NB4 (cell line): ENCODE measurements around the gene TMED6.

Experiments used
- DNase-seq: peaks from one replicate; pipeline ENCODE4 v3.0.0; 2010; ENCODE audit warnings: low read depth
- H3K4me3 ChIP-seq: one replicate; pipeline ENCODE4 v1.5.1; 2011; ENCODE audit warnings: mild to moderate bottlenecking, low read depth, low read length, moderate library complexity
- MYC ChIP-seq: IDR thresholded peaks from 2 replicates; pipeline ENCODE4 v1.6.1; 2011; ENCODE audit warnings: low read depth, low read length
- POLR2A ChIP-seq: IDR thresholded peaks from 2 replicates; pipeline ENCODE4 v1.6.1; 2011; ENCODE audit warnings: mild to moderate bottlenecking; ENCODE audit not compliant: insufficient read length; ENCODE audit errors: extremely low read depth
- TF ChIP-seq, protein P1 (sequence below): IDR thresholded peaks from one replicate; pipeline ENCODE4 v1.5.1; 2012; ENCODE audit warnings: low read depth, low read length
- TF ChIP-seq, protein P2 (sequence below): IDR thresholded peaks from 2 replicates; pipeline ENCODE4 v1.6.1; 2011; ENCODE audit warnings: low read depth, low read length

TMED6 gene

DNA sequence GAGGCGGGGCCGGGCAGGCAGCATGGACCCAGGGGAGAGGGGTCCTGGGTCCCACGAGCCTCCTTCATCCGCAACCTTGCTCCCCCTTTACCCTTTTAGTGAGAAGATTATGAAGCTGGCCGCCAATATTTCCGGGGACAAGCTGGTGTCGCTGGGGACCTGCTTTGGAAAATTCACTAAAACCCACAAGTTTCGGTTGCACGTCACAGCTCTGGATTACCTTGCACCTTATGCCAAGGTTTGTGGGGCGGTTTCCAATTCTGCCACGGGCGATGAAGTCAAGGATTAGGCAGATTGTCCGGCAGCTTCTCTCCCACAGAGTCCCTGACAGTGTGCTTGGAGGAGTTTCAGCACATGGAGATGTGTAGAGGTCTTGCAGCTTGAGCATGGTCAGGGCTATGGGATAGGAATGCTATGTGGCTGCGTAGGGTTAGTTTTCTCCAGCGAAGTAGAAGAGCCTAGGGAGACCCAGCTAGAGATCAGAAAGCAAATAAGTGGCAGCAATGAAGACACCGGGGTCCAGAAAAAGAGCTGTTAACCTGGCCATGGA is 11.4 kb downstream of the TMED6 start:
- peak overlapping the region; percentile 98 for H3K4me3 ChIP-seq
- DNase-seq = no peak
- TF ChIP-seq, protein P1, sequence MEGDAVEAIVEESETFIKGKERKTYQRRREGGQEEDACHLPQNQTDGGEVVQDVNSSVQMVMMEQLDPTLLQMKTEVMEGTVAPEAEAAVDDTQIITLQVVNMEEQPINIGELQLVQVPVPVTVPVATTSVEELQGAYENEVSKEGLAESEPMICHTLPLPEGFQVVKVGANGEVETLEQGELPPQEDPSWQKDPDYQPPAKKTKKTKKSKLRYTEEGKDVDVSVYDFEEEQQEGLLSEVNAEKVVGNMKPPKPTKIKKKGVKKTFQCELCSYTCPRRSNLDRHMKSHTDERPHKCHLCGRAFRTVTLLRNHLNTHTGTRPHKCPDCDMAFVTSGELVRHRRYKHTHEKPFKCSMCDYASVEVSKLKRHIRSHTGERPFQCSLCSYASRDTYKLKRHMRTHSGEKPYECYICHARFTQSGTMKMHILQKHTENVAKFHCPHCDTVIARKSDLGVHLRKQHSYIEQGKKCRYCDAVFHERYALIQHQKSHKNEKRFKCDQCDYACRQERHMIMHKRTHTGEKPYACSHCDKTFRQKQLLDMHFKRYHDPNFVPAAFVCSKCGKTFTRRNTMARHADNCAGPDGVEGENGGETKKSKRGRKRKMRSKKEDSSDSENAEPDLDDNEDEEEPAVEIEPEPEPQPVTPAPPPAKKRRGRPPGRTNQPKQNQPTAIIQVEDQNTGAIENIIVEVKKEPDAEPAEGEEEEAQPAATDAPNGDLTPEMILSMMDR = no peak
- TF ChIP-seq MYC (no peak), POLR2A (no peak)
- TF ChIP-seq, protein P2, sequence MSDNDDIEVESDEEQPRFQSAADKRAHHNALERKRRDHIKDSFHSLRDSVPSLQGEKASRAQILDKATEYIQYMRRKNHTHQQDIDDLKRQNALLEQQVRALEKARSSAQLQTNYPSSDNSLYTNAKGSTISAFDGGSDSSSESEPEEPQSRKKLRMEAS = no peak

DNA sequence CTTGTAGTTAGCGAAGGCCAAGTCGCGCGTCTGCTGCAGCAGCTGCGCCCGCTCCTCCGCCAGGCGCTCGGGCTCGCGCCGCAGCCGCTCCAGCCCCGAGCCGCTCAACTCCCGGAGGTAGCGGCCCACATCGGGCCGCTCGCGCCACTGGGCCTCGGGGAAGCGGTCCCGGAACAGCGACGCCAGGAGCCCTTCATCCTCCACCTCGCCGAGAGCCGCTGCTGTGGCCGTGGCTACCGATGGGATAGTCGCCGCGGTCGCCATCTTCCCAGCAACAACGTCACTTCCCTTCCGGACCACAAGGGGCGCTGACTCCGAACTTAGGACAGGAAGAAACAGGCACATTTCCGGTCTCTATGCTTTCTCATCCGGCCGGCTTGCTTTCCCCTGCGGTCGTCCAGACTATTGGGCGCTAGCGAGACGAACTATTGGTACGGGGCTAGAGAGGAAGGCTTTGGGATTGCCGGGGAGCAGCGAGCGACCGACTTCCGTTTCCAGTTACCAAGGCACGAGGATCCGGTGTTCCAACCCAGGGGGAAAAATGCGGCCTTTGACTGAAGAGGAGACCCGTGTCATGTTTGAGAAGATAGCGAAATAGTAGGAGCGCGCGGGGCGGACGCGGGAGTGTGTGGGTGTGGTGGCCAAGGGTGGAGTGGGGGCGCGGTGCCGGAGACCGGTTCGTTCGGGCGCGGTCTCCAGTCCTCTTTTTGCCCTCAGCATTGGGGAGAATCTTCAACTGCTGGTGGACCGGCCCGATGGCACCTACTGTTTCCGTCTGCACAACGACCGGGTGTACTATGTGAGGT is 12.1 kb downstream of the TMED6 start, which contains the start of the genes COG8 and NIP7:
Gene COG8 (minus strand): TSS at position 276 of the 806 bp plus-strand sequence. CDS start 12 bp downstream, at position 264.
Gene NIP7 (plus strand): TSS at position 484 of the 806 bp plus-strand sequence. CDS start 58 bp downstream, at position 542.
- peak; percentile 73 for TF ChIP-seq POLR2A
- TF ChIP-seq, protein P2 = peak; percentile 94
- peak; percentile 98 for TF ChIP-seq MYC
- TF ChIP-seq, protein P1 = peak; percentile 62

DNA sequence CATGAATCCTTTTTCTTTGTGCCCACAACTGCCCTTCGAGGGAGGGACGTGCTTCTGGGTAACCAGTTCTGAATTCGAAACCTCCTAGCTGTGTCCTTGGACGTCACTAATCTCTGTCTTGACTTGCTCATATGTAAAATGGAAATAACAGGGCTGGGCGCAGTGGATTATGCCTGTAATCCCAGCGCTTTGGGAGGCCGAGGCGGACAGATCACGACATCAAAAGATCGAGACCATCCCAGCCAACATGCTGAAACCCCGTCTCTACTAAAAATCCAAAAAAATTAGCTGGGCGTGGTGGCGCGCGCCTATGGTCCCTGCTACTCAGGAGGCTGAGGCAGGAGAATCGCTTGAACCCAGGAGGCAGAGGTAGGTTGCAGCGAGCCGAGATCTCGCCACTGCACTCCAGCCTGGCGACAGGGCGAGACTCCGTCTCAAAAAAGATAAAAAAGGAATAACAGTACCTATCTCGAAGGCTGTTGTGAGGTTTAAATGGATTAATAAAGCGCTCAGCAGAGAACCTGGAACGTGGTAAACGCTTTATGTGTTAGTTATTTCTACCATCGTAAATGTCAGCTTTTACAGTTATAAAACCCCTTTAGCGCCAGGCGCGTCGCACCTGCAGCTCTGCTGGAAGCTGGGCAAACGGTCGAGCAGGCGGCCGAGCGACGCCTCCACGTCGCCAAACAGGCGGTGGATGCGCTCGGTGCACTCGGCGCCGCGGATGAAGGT is 12.9 kb downstream of the TMED6 start:
- TF ChIP-seq, protein P1 = no peak
- TF ChIP-seq, protein P2 = no peak
- H3K4me3 ChIP-seq = peak overlapping the region; percentile 98
- no peak for DNase-seq

More for the DNA sequence above, 12.1 kb downstream of the TMED6 start, which contains the start of the genes COG8 and NIP7:
- peak within 1 kb of the TSS; percentile 98 for H3K4me3 ChIP-seq
- DNase-seq = peak; percentile 100

DNA sequence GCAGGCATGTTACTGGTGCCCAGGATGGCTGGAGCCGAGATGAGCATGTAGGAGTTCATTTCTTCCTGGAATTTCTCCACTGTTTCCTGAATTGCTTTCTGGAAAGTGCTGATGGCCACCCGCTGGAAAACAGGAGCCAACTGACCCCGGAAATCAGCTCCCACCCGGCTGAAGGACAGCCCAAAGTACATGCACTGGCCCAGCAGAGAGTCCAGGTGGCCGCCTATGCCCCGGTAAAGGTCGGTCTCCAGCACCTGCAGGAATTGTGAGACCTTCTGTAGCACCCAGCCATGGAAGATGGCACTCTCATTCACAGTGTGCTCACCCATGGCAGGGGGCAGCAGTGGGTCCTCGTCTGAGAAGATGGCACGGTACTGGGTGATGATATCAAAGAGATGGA is 16.9 kb downstream of the TMED6 start:
- H3K4me3 ChIP-seq = no peak overlapping the region
- TF ChIP-seq, protein P2 = no peak
- no peak for TF ChIP-seq MYC
- no peak for TF ChIP-seq POLR2A
- TF ChIP-seq, protein P1 = no peak
- DNase-seq = no peak

DNA sequence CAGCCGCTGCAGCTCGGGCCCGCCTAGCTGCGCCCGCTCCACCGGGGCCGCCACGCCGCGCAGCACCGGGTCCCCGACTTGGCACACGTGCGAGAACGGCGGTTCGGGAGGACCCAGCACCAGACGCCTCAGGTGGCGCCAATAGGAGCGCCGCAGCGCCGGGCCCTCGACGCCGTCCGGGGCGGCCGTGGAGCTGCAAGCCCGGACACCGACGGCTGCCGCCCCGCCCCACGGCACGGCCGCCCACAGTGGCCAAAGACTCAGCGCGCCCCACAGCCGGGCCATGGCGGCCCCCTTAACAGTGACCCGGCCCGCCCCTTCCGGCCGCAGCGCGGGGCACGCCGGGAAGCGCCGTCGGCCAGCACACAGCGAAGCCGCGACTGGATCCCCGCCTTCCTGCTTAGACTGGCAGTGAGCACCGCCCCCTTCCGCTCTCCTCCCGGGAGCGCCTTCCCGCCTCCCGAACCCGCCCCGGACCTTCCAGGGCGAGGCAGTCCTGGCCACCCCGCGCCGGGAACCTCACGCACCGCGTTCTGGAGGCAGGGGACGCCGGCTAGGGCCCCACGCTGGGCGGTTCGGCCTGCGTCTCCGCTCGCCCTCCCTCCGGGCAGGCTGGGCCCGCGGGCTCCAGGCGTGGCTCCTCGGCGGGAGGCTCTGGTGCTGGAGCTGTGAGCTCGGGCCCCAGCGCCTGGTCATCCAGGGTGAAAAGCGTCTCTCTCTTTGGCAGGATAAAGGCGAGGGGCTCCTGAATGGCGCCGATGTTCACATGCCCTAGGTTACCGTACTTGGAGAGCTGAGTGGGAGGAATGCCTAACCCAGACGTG is 21.1 kb downstream of the TMED6 start, which contains the start of gene PDF:
Gene PDF (minus strand): TSS at position 303 of the 824 bp plus-strand sequence. CDS start 18 bp downstream, at position 285.
- peak; percentile 97 for DNase-seq
- TF ChIP-seq POLR2A (peak; percentile 57), MYC (peak; percentile 64)
- TF ChIP-seq, protein P2 = peak; percentile 54
- TF ChIP-seq, protein P1 = no peak
- H3K4me3 ChIP-seq = peak within 1 kb of the TSS; percentile 89
